Astrocyte of the cerebellum (primary cell): ENCODE data around the gene RBMS3.

Experiments
- DNase-seq: peaks from one replicate; pipeline ENCODE4 v3.0.0-alpha.2; 2011; ENCODE audit warnings: low read depth
- H3K4me3 ChIP-seq: 2 replicates; pipeline ENCODE4 v1.5.1; 2011; ENCODE audit warnings: mild to moderate bottlenecking, low read depth, low read length, moderate library complexity
- in situ Hi-C: cut with HindIII; loops from 2 replicates; pipeline ENCODE4 v1.10.0; 2017; ENCODE audit warnings: low sequenced_read_pairs
- TF ChIP-seq, protein P1 (sequence below): IDR thresholded peaks from 2 replicates; pipeline ENCODE4 v1.5.1; 2012; ENCODE audit warnings: low read length, low read depth, moderate library complexity, mild to moderate bottlenecking; ENCODE audit errors: missing control alignments

Gene RBMS3

DNA sequence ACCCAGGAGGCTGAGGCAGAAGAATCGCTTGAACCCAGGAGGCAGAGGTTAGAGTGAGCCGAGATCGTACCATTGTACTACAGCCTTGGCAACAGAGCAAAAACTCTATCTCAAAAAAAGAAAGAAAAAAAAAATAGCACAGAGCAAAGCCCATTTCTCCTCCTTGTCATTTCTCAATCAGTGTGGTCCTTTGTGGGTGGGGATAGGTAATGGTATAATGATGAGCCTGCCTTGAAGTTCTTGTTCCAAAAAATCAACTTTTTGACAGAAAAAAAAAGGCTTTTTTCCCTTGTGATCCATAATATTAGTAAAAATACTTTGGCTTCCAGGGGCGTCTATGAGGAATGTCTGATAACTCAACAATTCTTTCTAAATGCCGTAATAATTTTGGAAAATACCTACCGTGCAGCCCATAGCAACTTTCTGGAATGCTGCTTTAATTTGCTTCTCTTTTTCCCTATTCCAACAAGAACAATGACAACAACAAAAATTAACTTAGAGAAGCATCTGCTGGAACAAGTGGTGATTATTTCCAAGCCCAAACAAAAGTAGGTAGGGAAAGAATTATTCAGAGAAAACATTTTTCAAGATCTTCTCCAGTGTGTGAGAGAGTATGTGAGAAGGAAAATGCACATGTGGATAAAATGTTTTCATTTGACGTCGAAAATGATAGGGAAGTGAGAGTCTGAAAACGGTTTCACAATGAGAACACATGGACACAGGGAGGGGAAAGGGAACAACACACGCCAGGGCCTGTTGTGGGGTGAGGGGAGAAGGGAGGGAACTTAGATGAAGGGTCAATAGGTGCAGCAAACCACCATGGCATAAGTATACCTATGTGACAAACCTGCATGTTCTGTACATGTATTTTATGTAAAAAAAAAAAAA, 337.8 kb downstream of the RBMS3 start:
- H3K4me3 ChIP-seq = no peak overlapping the region
- in situ Hi-C loops = no loop called here
- TF ChIP-seq, protein P1, sequence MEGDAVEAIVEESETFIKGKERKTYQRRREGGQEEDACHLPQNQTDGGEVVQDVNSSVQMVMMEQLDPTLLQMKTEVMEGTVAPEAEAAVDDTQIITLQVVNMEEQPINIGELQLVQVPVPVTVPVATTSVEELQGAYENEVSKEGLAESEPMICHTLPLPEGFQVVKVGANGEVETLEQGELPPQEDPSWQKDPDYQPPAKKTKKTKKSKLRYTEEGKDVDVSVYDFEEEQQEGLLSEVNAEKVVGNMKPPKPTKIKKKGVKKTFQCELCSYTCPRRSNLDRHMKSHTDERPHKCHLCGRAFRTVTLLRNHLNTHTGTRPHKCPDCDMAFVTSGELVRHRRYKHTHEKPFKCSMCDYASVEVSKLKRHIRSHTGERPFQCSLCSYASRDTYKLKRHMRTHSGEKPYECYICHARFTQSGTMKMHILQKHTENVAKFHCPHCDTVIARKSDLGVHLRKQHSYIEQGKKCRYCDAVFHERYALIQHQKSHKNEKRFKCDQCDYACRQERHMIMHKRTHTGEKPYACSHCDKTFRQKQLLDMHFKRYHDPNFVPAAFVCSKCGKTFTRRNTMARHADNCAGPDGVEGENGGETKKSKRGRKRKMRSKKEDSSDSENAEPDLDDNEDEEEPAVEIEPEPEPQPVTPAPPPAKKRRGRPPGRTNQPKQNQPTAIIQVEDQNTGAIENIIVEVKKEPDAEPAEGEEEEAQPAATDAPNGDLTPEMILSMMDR = no peak
- no peak for DNase-seq

DNA sequence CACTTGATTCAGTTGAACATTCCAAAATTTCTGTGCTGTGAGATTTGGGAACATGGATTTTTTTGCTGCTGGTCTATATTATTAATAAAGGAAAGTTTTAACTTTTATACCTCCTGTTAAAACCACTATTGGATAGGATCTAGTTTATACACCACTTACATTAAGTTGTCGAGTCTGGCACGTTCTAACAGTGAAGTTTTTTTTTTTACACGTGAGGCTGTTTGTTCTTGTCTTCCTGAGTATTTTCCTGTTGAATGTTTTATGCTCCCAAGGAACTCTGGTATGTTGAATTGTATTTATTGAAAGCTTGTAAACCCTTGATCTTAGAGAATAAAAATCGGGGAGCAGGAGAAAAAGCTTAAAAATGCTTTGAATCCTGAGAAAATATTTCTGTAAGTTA, 338.8 kb downstream of the RBMS3 start:
- in situ Hi-C loops = no loop called here
- no peak for DNase-seq
- TF ChIP-seq, protein P1 = no peak
- no peak overlapping the region for H3K4me3 ChIP-seq

DNA sequence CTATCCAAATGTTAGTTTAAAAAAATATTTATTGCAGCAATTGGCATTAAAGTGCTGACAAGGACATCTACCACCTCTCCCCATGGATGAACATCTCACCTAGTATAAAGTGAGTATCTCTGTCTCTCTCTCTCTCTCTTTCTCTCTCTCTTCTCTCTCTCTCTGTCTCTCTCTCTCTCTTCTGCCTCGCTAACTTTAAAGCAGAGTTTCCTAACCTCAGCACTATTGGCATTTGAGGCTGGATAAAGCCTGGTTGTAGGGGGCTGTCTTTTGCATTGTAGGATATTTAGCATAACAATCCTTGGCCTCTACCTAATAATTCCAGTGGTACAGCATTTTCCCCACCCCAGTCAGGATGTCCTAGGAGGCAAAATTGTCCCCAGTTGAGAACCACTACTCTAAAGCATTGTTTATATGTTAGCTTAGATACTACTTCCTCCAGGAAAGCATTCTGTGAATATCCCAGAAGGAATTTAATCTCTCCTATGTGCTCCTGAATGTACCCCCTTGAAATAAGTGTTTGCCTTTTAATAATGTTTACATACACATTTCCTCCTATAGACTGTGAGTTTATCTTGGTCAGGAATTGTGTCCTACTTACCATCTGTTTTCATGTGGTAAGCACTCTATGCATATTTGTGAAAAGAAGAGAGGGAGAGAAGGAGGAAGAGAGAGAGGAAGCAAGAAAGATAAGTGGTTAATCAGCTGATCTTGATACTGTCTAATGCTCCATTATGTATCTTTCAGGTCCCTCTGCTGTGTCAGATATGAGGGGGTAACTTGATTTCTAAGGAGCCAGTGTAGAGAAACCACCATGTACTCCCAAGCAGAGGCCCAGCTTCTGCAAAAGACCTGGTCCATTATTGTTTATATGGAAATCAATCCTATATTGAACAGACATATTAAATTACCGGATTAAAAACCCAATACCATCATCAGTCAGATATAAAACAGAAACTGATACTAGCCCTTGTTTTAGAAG, 346.6 kb downstream of the RBMS3 start:
- H3K4me3 ChIP-seq = no peak overlapping the region
- no peak for DNase-seq
- TF ChIP-seq, protein P1 = no peak
- in situ Hi-C loops = no loop called here

DNA sequence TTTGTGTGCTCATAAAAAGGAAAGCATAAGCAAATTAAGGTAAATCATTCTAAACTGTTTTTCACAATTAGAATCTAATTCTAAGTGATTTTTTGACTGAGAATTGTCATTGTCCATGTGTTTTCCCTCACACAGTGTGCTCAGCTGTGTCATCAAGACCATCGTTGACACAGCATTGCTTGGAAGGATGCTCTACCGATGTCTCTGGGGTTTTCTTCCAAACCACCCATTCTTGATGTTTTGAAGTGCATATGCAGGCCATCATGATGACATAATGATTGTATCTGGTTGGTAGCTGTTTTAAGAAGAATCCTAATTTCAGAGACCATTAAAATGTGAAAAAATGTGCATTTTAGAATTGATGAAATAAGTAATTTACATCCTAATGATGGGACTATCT, 347.9 kb downstream of the RBMS3 start:
- DNase-seq = no peak
- H3K4me3 ChIP-seq = no peak overlapping the region
- in situ Hi-C loops = no loop called here
- TF ChIP-seq, protein P1 = no peak

DNA sequence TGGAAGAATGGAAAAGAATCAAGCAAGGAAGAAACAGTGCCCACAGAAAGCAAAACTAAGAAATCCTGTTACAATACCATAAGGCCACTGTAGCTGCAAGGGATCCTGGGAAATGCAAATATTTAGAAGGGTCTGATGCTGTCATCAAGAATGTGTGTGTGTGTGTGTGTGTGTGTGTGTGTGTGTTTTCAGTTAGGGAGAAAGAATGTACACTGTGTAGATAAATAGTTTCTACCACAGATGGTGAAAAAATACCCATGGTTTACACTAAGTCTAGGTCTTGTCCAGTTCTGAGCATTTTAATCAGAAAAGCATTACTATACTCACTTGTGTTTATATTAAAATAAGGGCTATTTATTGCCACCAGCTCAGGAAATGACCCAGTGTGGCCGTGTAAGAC, 355.0 kb downstream of the RBMS3 start:
- in situ Hi-C loops = no loop called here
- no peak overlapping the region for H3K4me3 ChIP-seq
- TF ChIP-seq, protein P1 = no peak
- no peak for DNase-seq

DNA sequence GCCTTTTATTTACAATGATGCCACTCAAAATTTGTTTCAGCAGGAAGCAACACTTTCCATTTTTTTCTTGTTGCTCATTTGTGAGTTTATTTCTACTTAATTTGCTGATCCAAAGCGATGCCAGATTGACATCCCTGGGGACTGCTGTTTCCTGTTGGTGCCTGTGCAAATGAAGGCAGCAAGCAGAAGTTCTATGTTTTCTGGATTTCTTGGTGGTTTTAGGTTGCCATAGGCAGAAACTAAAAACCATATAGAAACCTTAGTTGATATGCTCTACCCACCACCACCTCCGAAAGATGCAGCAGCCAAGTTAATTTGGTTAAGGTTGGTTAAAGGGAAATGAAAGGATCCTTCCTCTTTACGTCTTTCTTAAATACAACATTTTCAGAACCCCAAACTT, 356.2 kb downstream of the RBMS3 start:
- in situ Hi-C loops = no loop called here
- TF ChIP-seq, protein P1 = no peak
- no peak overlapping the region for H3K4me3 ChIP-seq
- DNase-seq = no peak
